Measurements from ENCODE around the gene HHIP. TPM values are rescaled to one million over a fixed set of nuclear protein-coding genes. Genes with fewer than 3 reads are reported as not detected.

HHIP gene
- total RNA-seq, 4 donors from 2014 or later: 0.60 to 5.3 (median 2.6) TPM

GRCh38 chr4:144666539-144667175 lies 20.7 kb downstream of the HHIP start:
- no peaks in the 10 kb centered on the region for H3K9me3 ChIP-seq
- H3K27ac ChIP-seq: no peak overlapping the region
- WGBS, 2 donors: 93 to 100% methylated on average over 2 of the region's 2 CpGs
- no peak for DNase-seq (ENCODE audit: low spot score in 2 of 2)
- H3K27me3 ChIP-seq: no peaks in the 10 kb centered on the region
- H3K4me1 ChIP-seq: no peaks in the 10 kb centered on the region
- H3K4me3 ChIP-seq: no peak overlapping the region
- TF ChIP-seq POLR2A (IDR thresholded peaks at IDR 0.05) (no peak), CTCF (IDR thresholded peaks at IDR 0.05) (no peak), EP300 (IDR thresholded peaks at IDR 0.05) (no peak)
- no peaks in the 10 kb centered on the region for H3K36me3 ChIP-seq

GRCh38 chr4:144667500-144667899 lies 21.5 kb downstream of the HHIP start:
- no peak for TF ChIP-seq EP300 (IDR thresholded peaks at IDR 0.05)
- TF ChIP-seq POLR2A (IDR thresholded peaks at IDR 0.05): no peak
- TF ChIP-seq CTCF (IDR thresholded peaks at IDR 0.05): no peak
- Histone ChIP-seq H3K4me1 (no peaks in the 10 kb centered on the region), H3K36me3 (no peaks in the 10 kb centered on the region), H3K27ac (no peak overlapping the region), H3K4me3 (no peak overlapping the region), H3K27me3 (no peaks in the 10 kb centered on the region), H3K9me3 (no peaks in the 10 kb centered on the region)
- DNase-seq (ENCODE audit: low spot score in 2 of 2): no peak
- WGBS, 2 donors: 65 to 73% methylated on average over 2 of the region's 2 CpGs

- Histone ChIP-seq H3K36me3 (no peaks in the 10 kb centered on the region), H3K27ac (no peak overlapping the region), H3K27me3 (no peaks in the 10 kb centered on the region), H3K4me1 (no peaks in the 10 kb centered on the region), H3K9me3 (no peaks in the 10 kb centered on the region), H3K4me3 (no peak overlapping the region)
- WGBS, 2 donors: 65 to 67% methylated on average over 5 of the region's 5 CpGs
- DNase-seq (ENCODE audit: low spot score in 2 of 2): no peak
- no peak for TF ChIP-seq POLR2A (IDR thresholded peaks at IDR 0.05)
- no peak for TF ChIP-seq CTCF (IDR thresholded peaks at IDR 0.05)
- no peak for TF ChIP-seq EP300 (IDR thresholded peaks at IDR 0.05)
These were observed 24.8 kb downstream of the HHIP start for GRCh38 chr4:144670776-144671175.

- DNase-seq (ENCODE audit: low spot score in 2 of 2): no peak
These were observed 28.8 kb downstream of the HHIP start for GRCh38 chr4:144674711-144675110.

More at GRCh38 chr4:144674711-144675110, 28.8 kb downstream of the HHIP start:
- H3K27ac ChIP-seq: no peak overlapping the region
- WGBS, 2 donors: 35 to 41% methylated on average over 1 of the region's 1 CpG
- H3K27me3 ChIP-seq: no peaks in the 10 kb centered on the region
- H3K36me3 ChIP-seq: no peaks in the 10 kb centered on the region
- H3K4me1 ChIP-seq: no peaks in the 10 kb centered on the region
- H3K9me3 ChIP-seq: no peaks in the 10 kb centered on the region
- TF ChIP-seq CTCF (IDR thresholded peaks at IDR 0.05) (no peak), EP300 (IDR thresholded peaks at IDR 0.05) (no peak), POLR2A (IDR thresholded peaks at IDR 0.05) (no peak)
- no peak overlapping the region for H3K4me3 ChIP-seq
